Loucy (cell line): ENCODE data around the gene PSMG3.

Experiments
- EZH2phosphoT487 ChIP-seq: fragments of 200-600 bp; IDR thresholded peaks from 2 replicates; pipeline ENCODE4 v1.6.1; 2018; ENCODE audit warnings: antibody characterized with exemption, mild to moderate bottlenecking, moderate library complexity, borderline replicate concordance
- TF ChIP-seq, protein P1 (sequence below): fragments of 200-600 bp; sonication (generic); conservative IDR thresholded peaks from 2 replicates; pipeline ENCODE4 v1.5.1; 2014; ENCODE audit warnings: mild to moderate bottlenecking, antibody characterized with exemption, low read length

- no peak for TF ChIP-seq EZH2phosphoT487
- TF ChIP-seq, protein P1, sequence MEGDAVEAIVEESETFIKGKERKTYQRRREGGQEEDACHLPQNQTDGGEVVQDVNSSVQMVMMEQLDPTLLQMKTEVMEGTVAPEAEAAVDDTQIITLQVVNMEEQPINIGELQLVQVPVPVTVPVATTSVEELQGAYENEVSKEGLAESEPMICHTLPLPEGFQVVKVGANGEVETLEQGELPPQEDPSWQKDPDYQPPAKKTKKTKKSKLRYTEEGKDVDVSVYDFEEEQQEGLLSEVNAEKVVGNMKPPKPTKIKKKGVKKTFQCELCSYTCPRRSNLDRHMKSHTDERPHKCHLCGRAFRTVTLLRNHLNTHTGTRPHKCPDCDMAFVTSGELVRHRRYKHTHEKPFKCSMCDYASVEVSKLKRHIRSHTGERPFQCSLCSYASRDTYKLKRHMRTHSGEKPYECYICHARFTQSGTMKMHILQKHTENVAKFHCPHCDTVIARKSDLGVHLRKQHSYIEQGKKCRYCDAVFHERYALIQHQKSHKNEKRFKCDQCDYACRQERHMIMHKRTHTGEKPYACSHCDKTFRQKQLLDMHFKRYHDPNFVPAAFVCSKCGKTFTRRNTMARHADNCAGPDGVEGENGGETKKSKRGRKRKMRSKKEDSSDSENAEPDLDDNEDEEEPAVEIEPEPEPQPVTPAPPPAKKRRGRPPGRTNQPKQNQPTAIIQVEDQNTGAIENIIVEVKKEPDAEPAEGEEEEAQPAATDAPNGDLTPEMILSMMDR = no peak
Measured at GRCh38 chr7:1538544-1539180, 31.2 kb downstream of the PSMG3 start.
